Esophagus squamous epithelium (tissue), 5 donors: ENCODE measurements around the gene MVB12B. TPM values are rescaled to one million over a fixed set of nuclear protein-coding genes. Genes with fewer than 3 reads are reported as not detected.

Experiments
- DNase-seq: peaks from one replicate; lab custom pipeline; 2025; lab: John Stamatoyannopoulos, UW
- H3K27ac ChIP-seq, 4 donors: fragments of 200-600 bp; sonication (generic); one replicate each; pipeline ENCODE4 v1.5.1; 2016 to 2019; ENCODE audit warnings: mild to moderate bottlenecking in 1 of 4
- H3K27me3 ChIP-seq, 4 donors: fragments of 200-600 bp; sonication (generic); 1 replicate in 3 of 4; 2 replicates in 1 of 4; pipeline versions ENCODE4 v1.5.1 to v1.6.0; 2017 to 2021; ENCODE audit warnings: antibody characterized with exemption in 1 of 4
- H3K36me3 ChIP-seq, 3 donors: fragments of 200-600 bp; sonication (generic); one replicate each; pipeline ENCODE4 v1.5.1; 2016 to 2019
- H3K4me1 ChIP-seq, 3 donors: fragments of 200-600 bp; sonication (generic); one replicate each; pipeline ENCODE4 v1.5.1; 2017 to 2019
- H3K4me3 ChIP-seq, 4 donors: fragments of 200-600 bp; sonication (generic); 1 replicate in 3 of 4; 2 replicates in 1 of 4; pipeline ENCODE4 v1.5.1; 2016 to 2019; ENCODE audit warnings: mild to moderate bottlenecking in 2 of 4, moderate library complexity in 1 of 4
- H3K9me3 ChIP-seq, 3 donors: fragments of 200-600 bp; sonication (generic); one replicate each; pipeline ENCODE4 v1.5.1; 2016 to 2019
- POLR2A ChIP-seq, 4 donors: fragments of 450-650 bp; IDR thresholded peaks; one replicate each; pipeline ENCODE4 v1.6.1; 2017; ENCODE audit warnings: antibody characterized with exemption in 4 of 4, mild to moderate bottlenecking in 4 of 4, moderate library complexity in 3 of 4
- WGBS, 2 donors: methylation state at CpG; one replicate each; pipeline ENCODE4 v1.1.5; 2018; 5-methylcytosine and 5-hydroxymethylcytosine counted together
- intact Hi-C: fragments of 100-400 bp; cut with DNase I; formaldehyde crosslinking; loops from one replicate; pipeline ENCODE4 v1.15.0; 2022
- total RNA-seq, 4 donors: library from RNA; depleted of rRNA; stranded (reverse); fragments of >200 nt; gene quantifications; one replicate each; pipeline ENCODE4 v1.1.0, GENCODE V29; 2016
- TF ChIP-seq, protein P1 (sequence below), 6 experiments: fragments of 450-650 bp in 4 of 6; fragments of 200-600 bp in 2 of 6; sonication (generic) in 2 of 6; IDR thresholded peaks; one replicate each; pipeline ENCODE4 v1.5.1; 2016 to 2019; ENCODE audit warnings: antibody characterized with exemption in 6 of 6, mild to moderate bottlenecking in 4 of 6, moderate library complexity in 4 of 6
- donor health status: DM: yes; HTN: yes; CAD: no.

The MVB12B gene
- total RNA-seq, 4 donors from 2014 or later: 3.2 to 13.2 (median 5.3) TPM

DNA sequence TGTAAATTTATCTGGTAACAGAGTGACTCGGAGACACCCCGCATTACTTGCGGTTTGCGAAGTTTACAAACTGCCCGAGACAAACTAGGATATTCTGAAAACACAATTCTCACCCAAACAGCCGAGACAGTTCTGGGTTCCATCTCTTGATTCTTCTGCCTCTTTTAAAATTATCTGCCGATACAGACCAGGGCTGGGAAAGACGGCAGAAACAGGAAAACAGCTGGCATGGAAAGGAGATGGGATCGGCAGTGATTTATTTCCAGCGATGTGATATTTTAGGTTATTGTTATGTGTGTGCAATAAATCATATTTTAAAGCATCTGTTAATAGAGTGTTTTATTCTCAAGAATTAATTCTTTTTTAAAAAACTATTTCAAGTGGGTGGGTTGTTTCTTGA lies 193.8 kb downstream of the MVB12B start:
- H3K9me3 ChIP-seq: no peaks in the 10 kb centered on the region
- H3K4me3 ChIP-seq: no peak overlapping the region
- H3K27ac ChIP-seq: no peak overlapping the region
- 75 to 88% methylated on average over 10 of the region's 10 CpGs for WGBS, 2 donors
- peaks cover 7 to 65% (median 20%) of the 10 kb centered on the region in 3 donors for H3K4me1 ChIP-seq
- TF ChIP-seq, protein P1, sequence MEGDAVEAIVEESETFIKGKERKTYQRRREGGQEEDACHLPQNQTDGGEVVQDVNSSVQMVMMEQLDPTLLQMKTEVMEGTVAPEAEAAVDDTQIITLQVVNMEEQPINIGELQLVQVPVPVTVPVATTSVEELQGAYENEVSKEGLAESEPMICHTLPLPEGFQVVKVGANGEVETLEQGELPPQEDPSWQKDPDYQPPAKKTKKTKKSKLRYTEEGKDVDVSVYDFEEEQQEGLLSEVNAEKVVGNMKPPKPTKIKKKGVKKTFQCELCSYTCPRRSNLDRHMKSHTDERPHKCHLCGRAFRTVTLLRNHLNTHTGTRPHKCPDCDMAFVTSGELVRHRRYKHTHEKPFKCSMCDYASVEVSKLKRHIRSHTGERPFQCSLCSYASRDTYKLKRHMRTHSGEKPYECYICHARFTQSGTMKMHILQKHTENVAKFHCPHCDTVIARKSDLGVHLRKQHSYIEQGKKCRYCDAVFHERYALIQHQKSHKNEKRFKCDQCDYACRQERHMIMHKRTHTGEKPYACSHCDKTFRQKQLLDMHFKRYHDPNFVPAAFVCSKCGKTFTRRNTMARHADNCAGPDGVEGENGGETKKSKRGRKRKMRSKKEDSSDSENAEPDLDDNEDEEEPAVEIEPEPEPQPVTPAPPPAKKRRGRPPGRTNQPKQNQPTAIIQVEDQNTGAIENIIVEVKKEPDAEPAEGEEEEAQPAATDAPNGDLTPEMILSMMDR (IDR thresholded peaks at IDR 0.05): no peak
- TF ChIP-seq POLR2A (IDR thresholded peaks at IDR 0.05): no peak
- H3K36me3 ChIP-seq: no peaks in the 10 kb centered on the region
- DNase-seq: no peak
- intact Hi-C loops: no loop called here
- peaks cover 0 to 99% (median 13%) of the 10 kb centered on the region in 4 donors for H3K27me3 ChIP-seq

DNA sequence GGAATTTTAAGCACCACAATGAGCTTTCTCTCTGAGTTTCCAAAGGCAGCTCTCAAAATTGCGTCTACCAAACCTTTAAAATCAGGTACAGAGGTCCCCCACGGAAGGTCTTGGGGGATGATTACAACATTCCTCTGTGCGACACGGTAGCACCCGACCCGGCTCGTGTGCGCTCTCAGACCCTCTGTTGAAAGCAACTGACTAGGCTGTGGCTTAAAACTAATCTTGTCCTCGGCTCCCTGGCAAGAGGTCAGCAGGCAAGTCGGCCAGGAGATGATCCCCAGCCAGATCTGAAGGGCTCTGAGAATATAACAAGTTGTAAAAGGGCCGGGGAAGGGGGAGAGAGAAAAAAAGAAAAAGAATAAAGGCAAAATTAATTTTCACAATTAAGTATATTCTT lies 194.5 kb downstream of the MVB12B start:
- no peaks in the 10 kb centered on the region for H3K9me3 ChIP-seq
- peaks cover 0 to 96% (median 13%) of the 10 kb centered on the region in 4 donors for H3K27me3 ChIP-seq
- DNase-seq: no peak
- intact Hi-C loops: no loop called here
- H3K27ac ChIP-seq: no peak overlapping the region
- 62% methylated on average over 10 to 11 of the region's 11 CpGs for WGBS, 2 donors
- TF ChIP-seq, protein P1 (IDR thresholded peaks at IDR 0.05): no peak
- TF ChIP-seq POLR2A (IDR thresholded peaks at IDR 0.05): no peak
- H3K4me3 ChIP-seq: no peak overlapping the region
- no peaks in the 10 kb centered on the region for H3K36me3 ChIP-seq
- H3K4me1 ChIP-seq: peaks cover 7 to 62% (median 20%) of the 10 kb centered on the region in 3 donors

DNA sequence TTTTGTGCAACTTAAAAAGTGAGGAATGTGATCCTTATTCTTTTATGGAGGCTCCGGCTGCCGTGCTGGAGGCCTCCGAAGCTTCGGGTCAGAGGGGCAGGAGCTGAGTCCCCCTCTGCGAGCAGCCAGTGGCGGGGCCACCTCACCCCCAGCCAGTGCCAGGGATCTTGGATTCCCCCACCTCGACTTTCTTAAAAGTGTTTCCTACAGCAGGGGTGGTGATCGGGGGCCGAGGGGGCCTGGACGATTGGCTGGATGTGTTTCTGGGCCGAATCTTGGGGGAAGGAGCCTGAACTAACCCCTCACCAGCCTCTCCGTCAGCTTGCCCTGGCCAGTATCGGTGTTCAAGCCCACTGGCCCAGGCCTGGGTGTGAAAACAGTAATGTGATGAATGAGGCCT lies 194.9 kb downstream of the MVB12B start:
- intact Hi-C loops: no loop called here
- 73 to 86% methylated on average over 11 to 13 of the region's 13 CpGs for WGBS, 2 donors
- H3K4me3 ChIP-seq: no peak overlapping the region
- H3K27me3 ChIP-seq: peaks cover 0 to 96% (median 12%) of the 10 kb centered on the region in 4 donors
- H3K4me1 ChIP-seq: peaks cover 3 to 57% (median 16%) of the 10 kb centered on the region in 3 donors
- no peaks in the 10 kb centered on the region for H3K36me3 ChIP-seq
- H3K9me3 ChIP-seq: no peaks in the 10 kb centered on the region
- TF ChIP-seq, protein P1 (IDR thresholded peaks at IDR 0.05): no peak
- TF ChIP-seq POLR2A (IDR thresholded peaks at IDR 0.05): no peak
- peak overlapping the region in 2 of 4 donors; percentile 25 to 71 for H3K27ac ChIP-seq
- DNase-seq: no peak

DNA sequence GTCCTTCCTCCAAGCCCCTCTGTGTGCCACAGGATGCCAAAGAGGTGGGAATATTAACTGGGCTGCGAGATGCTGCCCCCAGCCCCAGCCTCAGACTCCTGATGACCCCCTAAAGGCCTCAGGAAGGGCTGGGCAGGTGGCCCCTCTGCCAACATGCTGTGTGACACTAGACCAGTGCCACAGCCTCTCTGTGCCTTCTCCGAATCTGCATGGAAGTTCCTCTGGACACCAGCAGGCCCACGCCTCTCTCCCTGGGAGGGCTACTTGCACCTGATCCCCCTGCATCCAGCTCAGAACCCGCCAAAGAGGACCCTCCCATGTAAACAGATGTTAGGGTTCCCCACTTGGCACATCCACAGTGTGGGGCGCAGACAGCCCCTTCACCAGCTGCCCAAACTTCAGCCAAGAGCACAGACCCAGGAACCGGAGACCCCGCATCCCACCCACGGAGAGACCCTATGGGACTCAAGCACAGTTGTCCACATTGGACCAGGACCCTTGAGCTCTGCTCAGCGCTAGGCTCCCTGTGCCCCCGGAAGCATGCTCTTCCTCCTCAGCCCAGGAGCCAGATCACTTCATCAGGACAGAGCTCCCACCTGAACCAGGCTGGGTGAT lies 195.5 kb downstream of the MVB12B start:
- whole genome bisulfite sequencing, 2 donors: 74 to 80% methylated on average over 1 to 10 of the region's 10 CpGs
- Histone ChIP-seq H3K36me3 (no peaks in the 10 kb centered on the region), H3K4me3 (no peak overlapping the region), H3K4me1 (peaks cover 0 to 52% (median 11%) of the 10 kb centered on the region in 3 donors), H3K27me3 (peaks cover 0 to 96% (median 11%) of the 10 kb centered on the region in 4 donors), H3K27ac (peak overlapping the region in 3 of 4 donors; percentile 14 to 71 (median 40)), H3K9me3 (no peaks in the 10 kb centered on the region)
- no peak for TF ChIP-seq POLR2A (IDR thresholded peaks at IDR 0.05)
- TF ChIP-seq, protein P1 (IDR thresholded peaks at IDR 0.05): no peak
- intact Hi-C loops: no loop called here
- no peak for DNase-seq

DNA sequence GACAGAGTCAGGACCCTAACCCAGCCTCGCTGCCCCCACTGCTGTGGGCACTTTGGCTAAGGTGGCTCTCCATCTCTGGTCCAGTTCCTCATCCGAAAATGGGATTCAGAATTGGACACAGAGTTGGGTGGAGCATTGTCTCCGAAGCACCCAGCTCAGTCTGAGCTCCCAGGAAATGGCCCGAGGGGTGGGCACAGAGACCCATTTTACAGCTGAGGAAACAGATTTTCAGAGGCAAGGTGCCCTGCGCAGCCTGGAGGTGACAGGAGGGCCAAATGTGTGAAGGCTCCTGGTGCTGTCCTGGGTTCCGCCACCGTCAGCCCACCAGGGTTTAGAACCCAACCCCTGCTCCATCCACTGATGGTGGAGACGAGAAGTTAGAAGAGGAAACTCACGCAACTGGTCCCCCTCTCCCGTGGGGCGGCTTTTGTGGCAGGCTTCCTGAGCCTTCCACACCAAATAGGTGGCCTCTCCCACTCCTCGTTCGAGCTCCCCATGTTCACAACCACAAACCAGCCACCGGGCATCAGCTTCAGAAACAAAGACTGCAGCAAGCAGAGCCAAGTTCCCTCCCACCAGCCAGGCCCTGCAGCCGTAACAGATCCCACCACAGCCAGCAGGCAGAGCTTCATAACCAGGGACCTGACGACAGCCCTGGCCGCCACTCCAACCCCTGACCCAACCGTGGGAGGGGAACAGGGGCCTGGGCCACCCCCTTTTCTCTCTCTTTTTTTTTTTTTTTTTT lies 196.2 kb downstream of the MVB12B start:
- no peak for DNase-seq
- H3K36me3 ChIP-seq: no peaks in the 10 kb centered on the region
- peak overlapping the region in 3 of 4 donors; percentile 13 to 71 (median 40) for H3K27ac ChIP-seq
- H3K27me3 ChIP-seq: peaks cover 0 to 94% (median 4%) of the 10 kb centered on the region in 4 donors
- intact Hi-C loops: no loop called here
- WGBS, 2 donors: 38 to 43% methylated on average over 8 to 9 of the region's 18 CpGs
- TF ChIP-seq, protein P1 (IDR thresholded peaks at IDR 0.05): no peak
- H3K4me1 ChIP-seq: peaks cover 0 to 45% (median 4%) of the 10 kb centered on the region in 3 donors
- H3K9me3 ChIP-seq: no peaks in the 10 kb centered on the region
- H3K4me3 ChIP-seq: no peak overlapping the region
